Measurements from ENCODE around the gene RAD51D.

- TF ChIP-seq POLR2A (IDR thresholded peaks at IDR 0.05): no peak
- TF ChIP-seq CTCF (IDR thresholded peaks at IDR 0.05): no peak
Observed at GRCh38 chr17:35163886-35164285, 44.2 kb upstream of the RAD51D start.
